GM12873 (cell line): ENCODE data around the gene NPHP3.

Source experiments
- CTCF ChIP-seq: IDR thresholded peaks from 2 replicates; pipeline ENCODE4 v1.5.1; 2012; ENCODE audit warnings: low read depth, mild to moderate bottlenecking, moderate library complexity, low read length, control low read depth; ENCODE audit not compliant: insufficient read depth; ENCODE audit errors: missing control alignments

The NPHP3 gene

GRCh38 chr3:132682201-132682600 is 40.0 kb downstream of the NPHP3 start:
- TF ChIP-seq CTCF: no peak

GRCh38 chr3:132681421-132681820 is 40.8 kb downstream of the NPHP3 start:
- no peak for TF ChIP-seq CTCF

DNA sequence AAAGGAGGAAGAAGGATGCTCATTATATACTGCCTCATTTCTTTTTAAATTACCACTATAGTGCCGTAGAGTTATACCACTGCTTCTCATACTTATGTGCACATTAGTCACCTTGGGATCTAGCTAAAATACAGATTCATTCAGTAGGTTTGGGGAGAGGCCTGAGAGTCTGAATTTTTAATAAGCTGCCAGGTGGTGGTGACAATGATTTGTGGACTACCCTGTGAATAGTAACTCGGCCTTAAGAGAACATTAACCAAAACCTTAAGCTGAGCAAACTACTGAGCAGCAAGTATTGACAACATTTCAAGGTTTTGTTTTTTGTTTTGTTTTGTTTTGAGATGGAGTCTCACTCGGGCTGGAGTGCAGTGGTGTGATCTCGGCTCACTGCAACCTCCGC is 42.3 kb downstream of the NPHP3 start:
- no peak for TF ChIP-seq CTCF

DNA sequence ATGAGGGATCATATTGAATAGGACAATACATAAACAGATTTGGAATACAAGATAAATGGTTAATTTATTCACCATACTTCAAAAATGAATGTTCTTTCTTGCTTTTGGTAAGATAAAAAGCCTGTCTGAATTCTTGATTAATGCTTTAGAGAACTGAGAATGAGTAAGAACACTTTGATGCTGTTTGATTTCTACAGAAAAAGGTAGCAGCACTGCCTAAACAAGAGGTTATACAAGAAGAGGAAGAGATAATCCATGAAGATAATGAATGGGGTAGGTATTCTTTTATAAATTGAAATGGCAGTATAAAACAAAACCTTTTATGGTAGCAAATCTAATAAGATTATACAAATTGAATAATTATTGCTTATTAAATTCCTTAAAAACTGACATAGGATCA is 46.8 kb downstream of the NPHP3 start:
- TF ChIP-seq CTCF: no peak

DNA sequence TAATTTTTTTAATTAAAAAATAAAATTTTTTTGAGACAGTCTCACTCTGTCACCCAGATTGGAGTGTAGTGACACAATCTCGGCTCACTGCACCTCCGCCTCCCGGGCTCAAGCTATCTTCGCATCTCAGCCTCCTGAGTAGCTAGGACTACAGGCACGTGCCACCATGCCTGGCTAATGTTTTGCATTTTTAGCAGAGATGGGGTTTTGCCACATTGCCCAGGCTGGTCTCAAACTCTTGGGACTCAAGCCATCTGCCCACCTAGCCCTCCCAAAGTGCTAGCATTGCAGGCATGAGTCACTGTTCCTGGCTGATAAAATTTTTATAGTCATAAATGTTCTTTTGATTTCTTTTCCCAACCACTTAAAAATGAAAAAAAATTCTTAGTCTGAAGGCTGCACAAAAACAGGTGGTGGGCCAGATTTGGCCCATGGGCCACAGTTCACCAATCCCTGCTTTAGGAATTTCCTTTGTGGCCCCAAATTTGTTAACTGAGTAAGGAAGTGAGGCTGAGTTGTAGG is 52.9 kb downstream of the NPHP3 start:
- no peak for TF ChIP-seq CTCF

DNA sequence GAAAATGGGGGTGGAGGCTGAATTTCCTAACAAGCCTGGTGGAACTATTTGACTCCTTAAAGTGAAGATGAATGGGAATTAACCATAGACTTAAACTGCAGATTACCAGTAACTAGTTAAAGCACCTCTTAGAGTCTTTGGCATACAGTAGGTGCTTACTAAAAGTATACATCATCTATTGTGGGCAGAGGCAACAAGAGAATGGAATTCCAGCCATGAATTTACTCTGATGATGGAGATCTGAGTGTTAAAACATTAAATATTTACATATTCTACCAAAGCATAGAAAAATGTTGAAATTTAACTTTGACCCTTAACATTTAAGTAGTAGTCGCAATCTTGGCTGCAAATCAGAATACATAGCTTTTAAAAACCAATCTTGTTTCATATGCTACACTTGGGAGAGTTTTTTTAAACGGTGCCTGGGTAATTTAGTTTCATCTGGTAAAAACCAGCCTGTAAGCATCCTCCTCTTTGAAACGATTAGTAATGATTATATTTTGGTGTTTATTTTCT is 56.9 kb downstream of the NPHP3 start:
- no peak for TF ChIP-seq CTCF

GRCh38 chr3:132662212-132662611 is 60.0 kb downstream of the NPHP3 start:
- TF ChIP-seq CTCF: no peak

- TF ChIP-seq CTCF: no peak
Measured at GRCh38 chr3:132661101-132661500, 61.1 kb downstream of the NPHP3 start.
